ENCODE results near the gene TREM2. TPM values are rescaled to one million over a fixed set of nuclear protein-coding genes. Genes with fewer than 3 reads are reported as not detected.

TREM2 gene
- not detected in 2 replicates for polyA plus RNA-seq

GRCh38 chr6:41162687-41163418 is at the start of gene TREM2:
TSS of gene TREM2 (minus strand) at chr6:41163116. CDS start at chr6:41163082, 34 bp downstream.

GRCh38 chr6:41200901-41201763 is 38.2 kb upstream of the TREM2 start, which contains the start of gene TREML2:
TSS of gene TREML2 (minus strand) at chr6:41201149. CDS start at chr6:41201008, 141 bp downstream.

GRCh38 chr6:41153992-41154625 is 8.8 kb downstream of the TREM2 start, which contains the start of gene TREML1:
TSS of gene TREML1 (minus strand) at chr6:41154347. CDS start at chr6:41154288, 59 bp downstream.

Other genes with a start within 250 kb of the TREM2 start
- not detected in 2 replicates for gene UNC5CL, start 123.9 kb downstream of the TREM2 start, polyA plus RNA-seq
- not detected in 2 replicates for gene TSPO2, start 120.6 kb downstream of the TREM2 start, polyA plus RNA-seq
- 4.9 and 6.3 TPM in 2 replicates for gene APOBEC2, start 109.9 kb downstream of the TREM2 start, polyA plus RNA-seq
- gene OARD1, start 90.8 kb downstream of the TREM2 start, polyA plus RNA-seq, result 43.2 and 77.1 TPM in 2 replicates
- 4.0 and 4.2 TPM in 2 replicates for gene NFYA, start 90.1 kb downstream of the TREM2 start, polyA plus RNA-seq
- gene TREML1, start 8.8 kb downstream of the TREM2 start, polyA plus RNA-seq, result not detected in 2 replicates
- not detected in 2 replicates for gene TREML2, start 38.0 kb upstream of the TREM2 start, polyA plus RNA-seq
- gene TREML4, start 65.2 kb upstream of the TREM2 start, polyA plus RNA-seq, result not detected in 2 replicates
- gene TREM1, start 123.6 kb upstream of the TREM2 start, polyA plus RNA-seq, result not detected in 2 replicates
- gene NCR2, start 172.5 kb upstream of the TREM2 start, polyA plus RNA-seq, result not detected in 2 replicates

Measured in Purkinje cell (primary cell).